HepG2 (cell line): Measurements from ENCODE around the gene SH3GLB2.

ENCODE experiments used
- ARNTL ChIP-seq: sonication (generic); formaldehyde crosslinking; IDR thresholded peaks from 2 replicates; pipeline ENCODE4 v1.4.0; 2020; ENCODE audit warnings: mild to moderate bottlenecking, missing genetic modification reagents
- EP300 ChIP-seq, 3 experiments: sonication (generic) in 1 of 3; formaldehyde crosslinking in 1 of 3; IDR thresholded peaks; 2 replicates each; pipeline versions ENCODE4 v1.5.1 to v1.6.1; 2011 to 2020; ENCODE audit warnings: low read depth in 2 of 3, low read length in 2 of 3, borderline replicate concordance in 1 of 3, improper control_type of control experiment in 1 of 3, mild to moderate bottlenecking in 1 of 3, missing genetic modification reagents in 1 of 3, moderate library complexity in 1 of 3
- FOSL2 ChIP-seq: sonication (generic); formaldehyde crosslinking; IDR thresholded peaks from 2 replicates; pipeline ENCODE4 v1.4.0; 2020; ENCODE audit warnings: missing genetic modification reagents
- MAZ ChIP-seq, 2 experiments: sonication (generic) in 1 of 2; formaldehyde crosslinking in 1 of 2; IDR thresholded peaks; 2 replicates each; pipeline versions ENCODE4 v1.5.0 to v1.6.1; 2012 to 2020; ENCODE audit warnings: low read depth in 2 of 2, mild to moderate bottlenecking in 2 of 2, borderline replicate concordance in 1 of 2, improper control_type of control experiment in 1 of 2, low read length in 1 of 2, missing genetic modification reagents in 1 of 2, moderate library complexity in 1 of 2
- MYC ChIP-seq: sonication (generic); formaldehyde crosslinking; IDR thresholded peaks from 2 replicates; pipeline ENCODE4 v1.9.0; 2021; ENCODE audit warnings: missing genetic modification reagents, borderline replicate concordance
- POLR2A ChIP-seq, 2 experiments: IDR thresholded peaks; 2 replicates each; pipeline ENCODE4 v1.6.1; 2011; ENCODE audit warnings: low read depth in 2 of 2, low read length in 2 of 2, mild to moderate bottlenecking in 1 of 2, moderate library complexity in 1 of 2; ENCODE audit not compliant: insufficient read depth in 1 of 2
- ZNF235 ChIP-seq: sonication (generic); formaldehyde crosslinking; IDR thresholded peaks from 2 replicates; pipeline ENCODE4 v1.8.1; 2023; ENCODE audit warnings: mild to moderate bottlenecking, missing genetic modification reagents, borderline replicate concordance
- ZNF570 ChIP-seq: sonication (generic); formaldehyde crosslinking; IDR thresholded peaks from 2 replicates; pipeline ENCODE4 v1.4.0; 2020; ENCODE audit warnings: mild to moderate bottlenecking, missing genetic modification reagents, borderline replicate concordance
- ZNF639 ChIP-seq: conservative IDR thresholded peaks from 2 replicates; pipeline ENCODE4 v1.6.1; 2018; ENCODE audit warnings: missing genetic modification reagents
- ZNF644 ChIP-seq: IDR thresholded peaks from 2 replicates; pipeline ENCODE4 v1.6.1; 2016; ENCODE audit warnings: low read depth
- ZNF709 ChIP-seq: sonication (generic); formaldehyde crosslinking; IDR thresholded peaks from 2 replicates; pipeline ENCODE4 v1.5.0; 2020; ENCODE audit warnings: mild to moderate bottlenecking, missing genetic modification reagents

GRCh38 chr9:129068990-129069861 lies 41.1 kb upstream of the SH3GLB2 start:
- TF ChIP-seq FOSL2 (CRISPR knock-in tag) (no peak), MYC (no peak), ZNF235 (CRISPR knock-in tag) (no peak), ZNF644 (CRISPR knock-in tag) (no peak), MAZ (IDR thresholded peaks at IDR 0.05; ENCODE audit: borderline replicate concordance, low read depth, low read length) (no peak), MAZ (CRISPR knock-in tag; IDR thresholded peaks at IDR 0.05; ENCODE audit: low read depth) (no peak), EP300 (IDR thresholded peaks at IDR 0.05; ENCODE audit: low read depth in 2 of 2, low read length in 2 of 2) (no peak), EP300 (CRISPR knock-in tag; IDR thresholded peaks at IDR 0.05; ENCODE audit: borderline replicate concordance) (no peak), ARNTL (CRISPR knock-in tag) (no peak), ZNF570 (no peak), ZNF709 (CRISPR knock-in tag) (no peak), ZNF639 (no peak), POLR2A (IDR thresholded peaks at IDR 0.05; ENCODE audit: insufficient read depth in 1 of 2, low read depth in 2 of 2, low read length in 2 of 2) (no peak)
